ENCODE results near the gene FRAS1. TPM values are rescaled to one million over a fixed set of nuclear protein-coding genes. Genes with fewer than 3 reads are reported as not detected.
A peak's percentile ranks its signal among the peaks of the same experiment; 100 is the strongest.

The FRAS1 gene
- total RNA-seq, 4 donors from 2014 or later = 3.4 to 11.7 (median 4.2) TPM

- Histone ChIP-seq H3K4me1 (peaks cover 0 to 18% (median 0%) of the 10 kb centered on the region in 3 donors), H3K4me3 (no peak overlapping the region), H3K9me3 (no peaks in the 10 kb centered on the region), H3K27ac (no peak overlapping the region), H3K27me3 (no peaks in the 10 kb centered on the region), H3K36me3 (peaks cover 0 to 75% of the 10 kb centered on the region in 2 donors)
- no peak for ATAC-seq
- WGBS, 2 donors (ENCODE audit: low coverage in 1 of 2) = 33 to 67% methylated on average over 1 of the region's 1 CpG
- TF ChIP-seq POLR2A (IDR thresholded peaks at IDR 0.05) (no peak), EP300 (IDR thresholded peaks at IDR 0.05) (no peak), CTCF (IDR thresholded peaks at IDR 0.05) (no peak), POLR2AphosphoS5 (IDR thresholded peaks at IDR 0.05) (no peak)
These were observed 528.5 kb downstream of the FRAS1 start for GRCh38 chr4:78585633-78586032.

- Histone ChIP-seq H3K36me3 (peaks cover 0 to 48% of the 10 kb centered on the region in 2 donors), H3K4me1 (peaks cover 0 to 36% (median 0%) of the 10 kb centered on the region in 3 donors), H3K9me3 (no peaks in the 10 kb centered on the region), H3K27ac (peak overlapping the region; percentile 8 to 69 (median 56)), H3K27me3 (no peaks in the 10 kb centered on the region), H3K4me3 (no peak overlapping the region)
- WGBS, 2 donors (ENCODE audit: low coverage in 1 of 2) = 49 to 57% methylated on average over 4 of the region's 4 CpGs
- TF ChIP-seq POLR2A (IDR thresholded peaks at IDR 0.05) (no peak), POLR2AphosphoS5 (IDR thresholded peaks at IDR 0.05) (no peak), CTCF (IDR thresholded peaks at IDR 0.05) (no peak), EP300 (IDR thresholded peaks at IDR 0.05) (no peak)
- ATAC-seq = peak; percentile 45
These were observed 531.9 kb downstream of the FRAS1 start for GRCh38 chr4:78588894-78589545.

GRCh38 chr4:78591404-78591803 lies 534.3 kb downstream of the FRAS1 start:
- no peak for ATAC-seq
- no peak overlapping the region for H3K4me3 ChIP-seq
- no peaks in the 10 kb centered on the region for H3K9me3 ChIP-seq
- WGBS, 2 donors (ENCODE audit: low coverage in 1 of 2) = 33 to 56% methylated on average over 2 of the region's 2 CpGs
- TF ChIP-seq EP300 (IDR thresholded peaks at IDR 0.05) (no peak), POLR2AphosphoS5 (IDR thresholded peaks at IDR 0.05) (no peak), CTCF (IDR thresholded peaks at IDR 0.05) (no peak), POLR2A (IDR thresholded peaks at IDR 0.05) (no peak)
- no peaks in the 10 kb centered on the region for H3K27me3 ChIP-seq
- peak overlapping the region in 3 of 4 donors; percentile 25 to 51 (median 41) for H3K27ac ChIP-seq
- H3K36me3 ChIP-seq = peaks cover 0 to 40% of the 10 kb centered on the region in 2 donors
- H3K4me1 ChIP-seq = peaks cover 0 to 36% (median 0%) of the 10 kb centered on the region in 3 donors

GRCh38 chr4:78592088-78592783 lies 535.1 kb downstream of the FRAS1 start:
- no peak for ATAC-seq
- H3K27me3 ChIP-seq = no peaks in the 10 kb centered on the region
- WGBS, 2 donors (ENCODE audit: low coverage in 1 of 2) = 53 to 64% methylated on average over 3 of the region's 3 CpGs
- H3K9me3 ChIP-seq = no peaks in the 10 kb centered on the region
- H3K36me3 ChIP-seq = peaks cover 0 to 34% of the 10 kb centered on the region in 2 donors
- H3K4me1 ChIP-seq = peaks cover 0 to 36% (median 0%) of the 10 kb centered on the region in 3 donors
- TF ChIP-seq CTCF (IDR thresholded peaks at IDR 0.05) (peak in 1 of 4 experiments; percentile 17), POLR2AphosphoS5 (IDR thresholded peaks at IDR 0.05) (no peak)
- peak overlapping the region in 2 of 4 donors; percentile 25 to 51 for H3K27ac ChIP-seq
- H3K4me3 ChIP-seq = no peak overlapping the region

Small RNA genes within 50 kb of the gene (small RNA-seq; reads per million reads assigned to genes)
- 0 reads per million in 4 donors for gene AC114801.3

Other genes with a start within 250 kb of the FRAS1 start
- 10 to 100 TPM; 21.0 to 24.8 (median 22.3) TPM for gene CNOT6L, start 238.0 kb upstream of the FRAS1 start, total RNA-seq
- gene MRPL1, start 194.5 kb upstream of the FRAS1 start, total RNA-seq = 10 to 100 TPM; 17.1 to 25.6 (median 20.4) TPM